Mesendoderm (in vitro differentiated cells): ENCODE results near the gene ZNF655.

Source experiments
- DNase-seq: peaks from one replicate; pipeline ENCODE4 v3.0.0; 2013
- H2AK5ac ChIP-seq: 2 replicates; pipeline ENCODE4 v1.6.1; 2013; ENCODE audit warnings: low read length, inconsistent platforms
- H2BK120ac ChIP-seq: 2 replicates; pipeline ENCODE4 v1.6.1; 2013; ENCODE audit warnings: low read depth, mild to moderate bottlenecking, low read length, moderate library complexity, mixed read lengths
- H2BK15ac ChIP-seq: replicated peaks from 2 replicates; pipeline ENCODE4 v1.6.1; 2013; ENCODE audit warnings: low read depth, mild to moderate bottlenecking, moderate library complexity
- H2BK5ac ChIP-seq: 2 replicates; pipeline ENCODE4 v1.6.1; 2013; ENCODE audit warnings: low read length, inconsistent platforms
- H3K18ac ChIP-seq: 2 replicates; pipeline ENCODE4 v1.6.1; 2013; ENCODE audit warnings: mild to moderate bottlenecking, low read length, mixed read lengths
- H3K23ac ChIP-seq: one replicate; pipeline ENCODE4 v1.6.1; 2013; ENCODE audit warnings: low read length
- H3K27ac ChIP-seq: 2 replicates; pipeline ENCODE4 v1.5.1; 2013; ENCODE audit warnings: low read depth, mild to moderate bottlenecking, inconsistent platforms, low read length, moderate library complexity
- H3K27me3 ChIP-seq: 2 replicates; pipeline ENCODE4 v1.6.1; 2013; ENCODE audit warnings: low read length, control low read depth, mild to moderate bottlenecking, inconsistent platforms; ENCODE audit not compliant: insufficient read depth, poor library complexity
- H3K36me3 ChIP-seq: 2 replicates; pipeline ENCODE4 v1.6.1; 2013; ENCODE audit warnings: low read length, inconsistent platforms; ENCODE audit not compliant: control insufficient read depth, insufficient read depth
- H3K4ac ChIP-seq: one replicate; pipeline ENCODE4 v1.6.1; 2013; ENCODE audit warnings: low read depth, mild to moderate bottlenecking, low read length, moderate library complexity
- H3K4me1 ChIP-seq: 2 replicates; pipeline ENCODE4 v1.6.1; 2013; ENCODE audit warnings: low read depth, low read length, inconsistent platforms; ENCODE audit not compliant: control insufficient read depth
- H3K4me2 ChIP-seq: 2 replicates; pipeline ENCODE4 v1.6.1; 2013; ENCODE audit warnings: low read length
- H3K4me3 ChIP-seq: 2 replicates; pipeline ENCODE4 v1.5.1; 2013; ENCODE audit warnings: mild to moderate bottlenecking, low read length
- H3K56ac ChIP-seq: one replicate; pipeline ENCODE4 v1.6.1; 2013; ENCODE audit warnings: low read length
- H3K79me1 ChIP-seq: 2 replicates; pipeline ENCODE4 v1.6.1; 2013; ENCODE audit warnings: low read length, inconsistent platforms
- H3K79me2 ChIP-seq: 2 replicates; pipeline ENCODE4 v1.6.1; 2013; ENCODE audit warnings: mild to moderate bottlenecking, low read length; ENCODE audit not compliant: control insufficient read depth, insufficient read depth
- H3K9ac ChIP-seq: 2 replicates; pipeline ENCODE4 v1.6.1; 2013; ENCODE audit warnings: low read length, inconsistent platforms
- H4K5ac ChIP-seq: one replicate; pipeline ENCODE4 v1.6.1; 2013; ENCODE audit warnings: low read length
- H4K8ac ChIP-seq: one replicate; pipeline ENCODE4 v1.6.1; 2013; ENCODE audit warnings: low read depth, mild to moderate bottlenecking, control low read depth, low read length, moderate library complexity
- WGBS: extraction: QIAGEN DNeasy Blood & Tissue Kit; methylation state at CpG from one replicate; pipeline ENCODE4 v1.1.7; 2013; ENCODE audit warnings: low lambda C conversion rate, missing lambda C conversion rate; ENCODE audit not compliant: insufficient coverage; ENCODE audit errors: extremely low coverage; 5-methylcytosine and 5-hydroxymethylcytosine counted together

Gene ZNF655

GRCh38 chr7:99535667-99536066, 22.8 kb upstream of the ZNF655 start:
- peaks cover 13% of the 10 kb centered on the region for H3K36me3 ChIP-seq
- H3K79me2 ChIP-seq, result no peaks in the 10 kb centered on the region
- no peak overlapping the region for H3K4ac ChIP-seq
- DNase-seq, result no peak
- H2BK5ac ChIP-seq, result no peak overlapping the region
- H3K4me2 ChIP-seq, result no peak overlapping the region
- no peak overlapping the region for H2AK5ac ChIP-seq
- WGBS, result no CpG with 5 or more reads among the region's 2 CpGs
- H2BK120ac ChIP-seq, result no peak overlapping the region
- no peak overlapping the region for H3K27ac ChIP-seq
- H3K4me3 ChIP-seq, result no peak overlapping the region
- no peak overlapping the region for H4K8ac ChIP-seq
- H3K18ac ChIP-seq, result no peak overlapping the region
- no peak overlapping the region for H3K56ac ChIP-seq
- H3K4me1 ChIP-seq, result no peaks in the 10 kb centered on the region
- no peaks in the 10 kb centered on the region for H3K27me3 ChIP-seq
- no peak overlapping the region for H2BK15ac ChIP-seq
- H3K79me1 ChIP-seq, result no peaks in the 10 kb centered on the region
- no peak overlapping the region for H4K5ac ChIP-seq
- no peak overlapping the region for H3K23ac ChIP-seq
- no peak overlapping the region for H3K9ac ChIP-seq

- no peak overlapping the region for H2AK5ac ChIP-seq
- H2BK5ac ChIP-seq, result no peak overlapping the region
- no peak for DNase-seq
- no peak overlapping the region for H3K4ac ChIP-seq
- H3K79me1 ChIP-seq, result no peaks in the 10 kb centered on the region
- no peak overlapping the region for H2BK15ac ChIP-seq
- H3K79me2 ChIP-seq, result no peaks in the 10 kb centered on the region
- no peak overlapping the region for H4K8ac ChIP-seq
- H4K5ac ChIP-seq, result no peak overlapping the region
- no peaks in the 10 kb centered on the region for H3K4me1 ChIP-seq
- no peak overlapping the region for H3K23ac ChIP-seq
- no peak overlapping the region for H2BK120ac ChIP-seq
- no peak overlapping the region for H3K4me2 ChIP-seq
- no peak overlapping the region for H3K18ac ChIP-seq
- no peak overlapping the region for H3K9ac ChIP-seq
- H3K4me3 ChIP-seq, result no peak overlapping the region
- H3K27me3 ChIP-seq, result no peaks in the 10 kb centered on the region
- H3K27ac ChIP-seq, result no peak overlapping the region
- no CpG with 5 or more reads among the region's 7 CpGs for WGBS
- no peaks in the 10 kb centered on the region for H3K36me3 ChIP-seq
- no peak overlapping the region for H3K56ac ChIP-seq
These were observed 19.1 kb upstream of the ZNF655 start for GRCh38 chr7:99539213-99539811.

GRCh38 chr7:99540542-99540941, 17.9 kb upstream of the ZNF655 start:
- no peak for DNase-seq
- no peaks in the 10 kb centered on the region for H3K79me2 ChIP-seq
- WGBS, result no CpG with 5 or more reads among the region's 5 CpGs
- no peak overlapping the region for H3K4me3 ChIP-seq
- H2AK5ac ChIP-seq, result no peak overlapping the region
- H2BK5ac ChIP-seq, result no peak overlapping the region
- H2BK15ac ChIP-seq, result no peak overlapping the region
- H3K27me3 ChIP-seq, result no peaks in the 10 kb centered on the region
- no peak overlapping the region for H3K9ac ChIP-seq
- H3K4ac ChIP-seq, result no peak overlapping the region
- H4K8ac ChIP-seq, result no peak overlapping the region
- no peak overlapping the region for H2BK120ac ChIP-seq
- no peak overlapping the region for H3K23ac ChIP-seq
- no peak overlapping the region for H3K4me2 ChIP-seq
- no peak overlapping the region for H3K27ac ChIP-seq
- H3K79me1 ChIP-seq, result no peaks in the 10 kb centered on the region
- H3K4me1 ChIP-seq, result no peaks in the 10 kb centered on the region
- no peak overlapping the region for H3K56ac ChIP-seq
- H3K36me3 ChIP-seq, result no peaks in the 10 kb centered on the region
- no peak overlapping the region for H3K18ac ChIP-seq
- H4K5ac ChIP-seq, result no peak overlapping the region

- no CpG with 5 or more reads among the region's 9 CpGs for WGBS
These were observed 17.2 kb upstream of the ZNF655 start for GRCh38 chr7:99541212-99541611.

GRCh38 chr7:99543081-99543671, 15.3 kb upstream of the ZNF655 start:
- H2BK15ac ChIP-seq, result no peak overlapping the region
- no peaks in the 10 kb centered on the region for H3K27me3 ChIP-seq
- no peak overlapping the region for H2BK5ac ChIP-seq
- no peak overlapping the region for H4K8ac ChIP-seq
- H3K18ac ChIP-seq, result no peak overlapping the region
- H3K27ac ChIP-seq, result no peak overlapping the region
- no peak overlapping the region for H3K4ac ChIP-seq
- no peak for DNase-seq
- no peaks in the 10 kb centered on the region for H3K79me1 ChIP-seq
- H3K4me1 ChIP-seq, result no peaks in the 10 kb centered on the region
- no peak overlapping the region for H2BK120ac ChIP-seq
- no peaks in the 10 kb centered on the region for H3K36me3 ChIP-seq
- H3K4me3 ChIP-seq, result no peak overlapping the region
- no peak overlapping the region for H2AK5ac ChIP-seq
- no peaks in the 10 kb centered on the region for H3K79me2 ChIP-seq
- no CpG with 5 or more reads among the region's 34 CpGs for WGBS
- no peak overlapping the region for H3K9ac ChIP-seq
- no peak overlapping the region for H4K5ac ChIP-seq
- no peak overlapping the region for H3K4me2 ChIP-seq
- H3K23ac ChIP-seq, result no peak overlapping the region
- H3K56ac ChIP-seq, result no peak overlapping the region

More at GRCh38 chr7:99541212-99541611, 17.2 kb upstream of the ZNF655 start:
- Histone ChIP-seq H3K79me2 (no peaks in the 10 kb centered on the region), H2BK5ac (no peak overlapping the region), H4K5ac (no peak overlapping the region), H3K79me1 (no peaks in the 10 kb centered on the region), H3K27ac (no peak overlapping the region), H3K4ac (no peak overlapping the region), H3K56ac (no peak overlapping the region), H3K18ac (no peak overlapping the region), H2BK15ac (no peak overlapping the region), H2AK5ac (no peak overlapping the region), H3K4me2 (no peak overlapping the region), H4K8ac (no peak overlapping the region), H3K4me1 (no peaks in the 10 kb centered on the region), H3K36me3 (no peaks in the 10 kb centered on the region), H3K27me3 (no peaks in the 10 kb centered on the region), H3K4me3 (no peak overlapping the region), H3K9ac (no peak overlapping the region), H2BK120ac (no peak overlapping the region), H3K23ac (no peak overlapping the region)
- DNase-seq, result no peak

- Histone ChIP-seq H3K18ac (no peak overlapping the region), H3K79me1 (no peaks in the 10 kb centered on the region), H3K36me3 (no peaks in the 10 kb centered on the region), H2BK5ac (no peak overlapping the region), H3K9ac (no peak overlapping the region), H3K4me2 (no peak overlapping the region), H3K27ac (no peak overlapping the region), H3K23ac (no peak overlapping the region), H4K8ac (no peak overlapping the region), H3K27me3 (no peaks in the 10 kb centered on the region), H2AK5ac (no peak overlapping the region), H2BK15ac (no peak overlapping the region), H4K5ac (no peak overlapping the region), H3K56ac (no peak overlapping the region), H3K4ac (no peak overlapping the region), H3K4me1 (no peaks in the 10 kb centered on the region), H2BK120ac (no peak overlapping the region), H3K79me2 (no peaks in the 10 kb centered on the region), H3K4me3 (no peak overlapping the region)
- no CpG with 5 or more reads among the region's 6 CpGs for WGBS
- no peak for DNase-seq
These were observed 14.5 kb upstream of the ZNF655 start for GRCh38 chr7:99543916-99544315.
